Fibroblast of villous mesenchyme (primary cell): ENCODE measurements around the gene SMAD6. TPM values are rescaled to one million over a fixed set of nuclear protein-coding genes. Genes with fewer than 3 reads are reported as not detected.
"Not testable (repeated sequence)": the region's sequence is repeated elsewhere in the genome, so short reads cannot be mapped to it uniquely, and the experiment has no call there.

ENCODE experiments used
- DNase-seq: peaks from one replicate; pipeline ENCODE4 v3.0.0-alpha.2; 2010; ENCODE audit warnings: low read depth
- H3K4me3 ChIP-seq: 2 replicates; pipeline ENCODE4 v1.5.1; 2011; ENCODE audit warnings: low read depth, mild to moderate bottlenecking, low read length
- CTCF ChIP-seq: IDR thresholded peaks from 2 replicates; pipeline ENCODE4 v1.5.1; 2012; ENCODE audit warnings: low read depth, mild to moderate bottlenecking, low read length; ENCODE audit not compliant: insufficient read depth
- total RNA-seq: library from RNA; depleted of rRNA; stranded (reverse); fragments of >200 nt; gene quantifications from 2 replicates; pipeline ENCODE4 v1.2.3, GENCODE V29; 2012

SMAD6 gene
- total RNA-seq, 1 donor = 3.0 TPM

- TF ChIP-seq CTCF = no peak
- no peak overlapping the region for H3K4me3 ChIP-seq
- DNase-seq = no peak
These were observed 123.1 kb downstream of the SMAD6 start for GRCh38 chr15:66825139-66825538.

GRCh38 chr15:66825731-66826130 is 123.7 kb downstream of the SMAD6 start:
- no peak overlapping the region for H3K4me3 ChIP-seq
- TF ChIP-seq CTCF = no peak
- DNase-seq = no peak

DNA sequence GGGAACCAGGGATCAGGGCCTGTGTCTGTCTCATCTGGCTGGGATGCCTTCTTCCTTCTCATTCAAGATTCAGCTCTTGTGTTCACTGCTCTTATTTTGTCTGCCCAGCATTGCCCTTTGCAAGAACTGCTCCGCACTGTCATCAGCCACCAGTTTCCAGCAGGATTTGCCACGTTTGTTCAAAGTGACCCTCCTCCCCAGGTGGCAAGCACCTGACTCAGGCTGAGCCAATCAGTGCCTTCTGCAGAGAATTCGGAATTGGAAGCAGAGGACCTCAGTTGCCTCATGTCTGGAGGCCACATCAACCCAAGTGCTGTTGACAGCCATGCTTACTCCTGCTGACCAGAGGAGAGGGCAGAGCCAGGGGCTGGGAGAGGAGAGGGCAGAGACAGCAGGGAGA is 124.5 kb downstream of the SMAD6 start:
- H3K4me3 ChIP-seq = no peak overlapping the region
- TF ChIP-seq CTCF = no peak
- DNase-seq = no peak

GRCh38 chr15:66827039-66827697 is 125.1 kb downstream of the SMAD6 start:
- H3K4me3 ChIP-seq = no peak overlapping the region
- no peak for TF ChIP-seq CTCF
- DNase-seq = no peak

GRCh38 chr15:66827698-66828055 is 125.6 kb downstream of the SMAD6 start:
- TF ChIP-seq CTCF = no peak
- no peak overlapping the region for H3K4me3 ChIP-seq
- DNase-seq = no peak

GRCh38 chr15:66828817-66829541 is 126.9 kb downstream of the SMAD6 start:
- DNase-seq = not testable (repeated sequence)

GRCh38 chr15:66829551-66830121 is 127.6 kb downstream of the SMAD6 start:
- no peak overlapping the region for H3K4me3 ChIP-seq
- no peak for TF ChIP-seq CTCF
- DNase-seq = peak; percentile 53

More at GRCh38 chr15:66828817-66829541, 126.9 kb downstream of the SMAD6 start:
- H3K4me3 ChIP-seq = not testable (repeated sequence)
